Measurements from ENCODE around the gene CDH16.

Gene CDH16

DNA sequence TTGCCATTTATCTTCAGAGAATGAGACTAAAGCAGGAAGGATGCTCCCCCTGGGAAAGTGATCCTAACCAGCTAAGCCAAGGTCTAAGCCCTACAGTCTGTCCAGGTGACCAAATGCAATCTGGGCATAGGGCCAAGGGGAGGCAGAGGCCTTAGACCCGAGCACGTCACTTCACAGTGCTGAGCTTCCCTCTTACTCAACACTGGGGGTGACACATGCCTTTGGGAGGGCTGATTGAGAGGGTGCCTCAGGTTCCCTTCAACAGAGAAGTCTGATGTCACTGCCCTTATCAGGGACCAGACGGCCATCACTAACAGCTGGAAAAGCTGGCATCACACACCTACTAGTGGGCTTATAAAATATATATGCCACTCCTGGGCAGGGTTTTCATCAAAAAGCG, 11.5 kb upstream of the CDH16 start:
- no peak for DNase-seq

DNA sequence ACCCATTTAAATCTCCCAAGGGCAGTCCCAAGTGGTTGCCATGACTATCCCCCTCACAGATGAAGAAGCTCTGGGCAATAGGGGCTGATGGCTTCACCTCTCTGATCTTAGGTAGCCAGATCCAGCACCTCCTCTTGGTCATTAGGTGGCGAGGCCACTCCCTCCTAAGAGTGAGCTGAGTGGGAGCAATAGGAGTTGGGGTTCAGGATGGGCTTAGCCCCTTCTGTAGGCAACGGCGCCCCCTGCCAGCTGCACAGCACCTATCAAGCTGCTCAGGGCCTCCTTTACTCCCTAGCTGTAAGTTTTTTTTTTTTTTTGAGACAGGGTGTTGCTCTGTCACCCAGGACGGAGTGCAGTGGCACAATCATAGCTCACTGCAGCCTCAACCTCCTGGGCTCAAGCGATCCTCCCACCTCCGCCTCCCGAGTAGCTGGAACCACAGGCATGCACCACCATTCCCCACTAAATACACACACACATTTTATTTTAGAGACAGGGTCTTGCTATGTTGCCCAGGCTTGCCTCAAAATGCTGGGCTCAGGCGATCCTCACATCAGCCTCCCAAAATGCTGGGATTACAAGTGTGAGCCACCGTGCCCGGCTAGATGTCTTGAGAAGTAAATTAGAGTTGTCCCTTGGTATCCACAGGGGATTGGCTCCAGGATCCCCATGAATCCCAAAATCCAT, 10.2 kb upstream of the CDH16 start:
- peak in 3 of 51 donors; percentile 14 to 24 (median 20) for DNase-seq

GRCh38 chr16:66927918-66928649, 9.4 kb upstream of the CDH16 start:
- DNase-seq = peak in 2 of 51 donors; percentile 5 to 18

DNA sequence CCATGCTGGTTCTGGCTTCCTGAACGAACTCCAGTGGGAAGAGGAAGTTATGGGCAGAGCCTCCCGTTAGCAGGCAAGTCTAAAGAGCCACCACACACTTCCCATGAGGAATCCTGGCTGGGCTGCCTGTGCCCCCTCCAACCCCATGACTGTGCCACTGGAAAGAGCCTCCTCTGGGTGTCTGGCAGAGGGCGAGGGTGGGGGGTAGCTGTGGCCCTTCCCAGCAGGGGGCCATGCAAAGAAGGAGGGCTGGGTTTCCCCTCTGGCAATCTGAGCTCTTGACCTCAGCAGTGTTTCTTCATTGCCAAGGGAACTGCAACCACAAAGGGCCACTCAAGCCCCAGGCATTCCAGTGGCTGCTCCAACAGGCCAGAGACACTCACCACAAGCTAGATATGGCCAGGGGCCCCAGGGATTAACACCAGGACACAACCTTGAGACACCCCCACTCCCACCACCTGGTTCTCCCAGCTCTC, 8.3 kb upstream of the CDH16 start:
- DNase-seq = peak in 6 of 51 donors; percentile 7 to 43 (median 29)

DNA sequence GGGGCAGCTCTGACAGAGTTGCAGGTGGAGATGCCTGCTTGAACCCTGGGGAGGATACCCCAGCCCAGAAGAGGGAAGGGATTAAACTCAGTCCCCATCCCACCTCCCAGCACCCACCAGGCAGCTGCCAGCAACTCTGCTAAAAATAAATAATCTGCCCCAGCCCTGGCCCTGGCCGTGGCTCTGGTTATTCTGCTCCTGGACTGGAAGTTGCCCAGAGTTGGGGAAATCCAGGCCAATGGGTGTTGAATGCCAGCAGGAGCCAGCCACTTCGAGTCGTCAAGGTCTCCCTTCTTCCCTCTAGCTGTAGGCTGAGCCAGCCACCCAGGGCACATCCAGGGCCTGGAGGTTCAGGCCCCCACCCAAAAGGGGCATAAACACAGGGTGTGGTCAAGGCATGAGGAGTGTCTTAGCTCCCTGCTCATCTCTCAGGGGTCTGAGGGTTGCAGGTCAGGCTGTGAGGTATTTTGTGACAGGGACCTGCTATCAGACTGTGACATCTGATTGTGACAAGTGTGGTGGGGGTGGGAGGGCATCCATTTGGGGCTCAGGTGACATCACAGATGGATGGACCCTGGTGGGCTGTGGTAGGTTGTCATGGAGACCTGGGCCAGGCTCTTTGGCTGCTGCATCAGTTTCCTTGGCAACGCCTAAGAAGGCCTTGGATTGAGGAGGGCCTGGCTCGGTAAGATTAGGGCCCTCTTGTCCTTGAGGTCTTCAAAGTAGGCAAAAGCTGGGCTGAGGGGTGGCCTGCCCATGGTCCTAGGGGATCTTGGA, 7.7 kb upstream of the CDH16 start:
- peak in 25 of 51 donors; percentile 15 to 69 (median 37) for DNase-seq

DNA sequence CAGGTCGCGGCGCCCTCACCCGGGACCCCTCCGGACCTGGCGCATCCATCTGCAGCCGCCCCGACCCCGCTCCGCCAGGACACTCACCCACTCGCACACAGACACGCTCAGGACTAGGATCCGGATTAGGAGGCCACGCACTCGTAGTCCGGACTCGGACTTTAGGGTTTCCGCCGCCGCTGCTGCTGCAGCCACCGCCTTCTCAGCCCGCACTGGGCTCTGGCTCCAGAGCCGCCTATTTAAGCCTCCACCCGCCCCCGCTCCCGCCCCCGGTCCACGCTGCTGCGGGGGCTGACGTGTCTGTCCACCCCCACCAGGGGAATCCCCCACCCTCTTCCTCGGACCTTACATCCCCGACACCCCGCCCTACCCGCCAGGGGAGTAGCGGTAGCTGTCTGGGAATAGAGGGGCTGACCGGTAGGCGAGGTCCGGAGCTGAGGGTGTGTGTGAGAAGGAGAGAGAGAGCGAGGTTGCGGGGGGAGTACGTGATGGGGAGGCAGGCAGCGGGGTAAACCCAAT, 6.7 kb upstream of the CDH16 start, which contains the start of gene RRAD:
TSS of gene RRAD (minus strand) at position 214 of the 519 bp plus-strand sequence. CDS start 356 bp downstream, outside the sequence.
- peak in 11 of 51 donors; percentile 13 to 51 (median 25) for DNase-seq

DNA sequence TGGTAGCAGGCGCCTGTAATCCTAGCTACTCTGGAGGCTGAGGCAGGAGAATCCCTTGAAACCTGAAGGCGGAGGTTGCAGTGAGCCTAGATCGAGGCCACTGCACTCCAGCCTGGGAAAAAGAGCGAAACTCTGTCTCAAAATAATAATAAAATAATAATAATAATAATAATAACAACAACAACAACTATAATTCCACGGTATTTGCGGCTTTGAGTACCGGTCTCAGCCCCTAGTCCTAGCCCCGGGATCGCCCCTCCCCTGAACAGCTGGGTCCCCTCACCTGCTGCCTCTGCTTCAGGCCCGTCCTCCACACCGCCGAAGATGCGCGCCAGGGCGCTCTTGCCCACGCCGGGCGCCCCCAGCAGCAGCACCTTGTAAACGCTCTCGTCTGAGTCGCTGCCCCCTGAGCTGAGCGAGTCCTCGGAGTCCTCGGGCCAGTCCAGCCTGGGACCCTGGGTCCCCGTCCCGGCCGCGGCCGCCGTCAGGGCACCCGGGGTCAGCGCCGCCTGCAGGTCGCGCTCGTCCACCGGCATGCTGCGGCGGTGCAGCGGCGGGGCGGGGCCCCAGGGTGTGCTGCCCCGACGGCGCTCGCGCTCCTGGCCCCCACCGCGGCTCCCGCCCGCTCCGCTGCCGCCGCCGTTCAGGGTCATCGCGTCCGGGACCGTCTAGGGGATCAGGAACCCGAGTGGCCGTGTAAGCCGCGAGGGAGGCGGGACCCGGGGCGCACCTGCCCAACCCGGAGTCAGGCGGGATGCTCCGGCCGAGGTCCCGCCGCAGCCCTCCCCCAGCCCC, 6.0 kb upstream of the CDH16 start:
- DNase-seq = peak in 3 of 51 donors; percentile 13 to 24 (median 13)

DNA sequence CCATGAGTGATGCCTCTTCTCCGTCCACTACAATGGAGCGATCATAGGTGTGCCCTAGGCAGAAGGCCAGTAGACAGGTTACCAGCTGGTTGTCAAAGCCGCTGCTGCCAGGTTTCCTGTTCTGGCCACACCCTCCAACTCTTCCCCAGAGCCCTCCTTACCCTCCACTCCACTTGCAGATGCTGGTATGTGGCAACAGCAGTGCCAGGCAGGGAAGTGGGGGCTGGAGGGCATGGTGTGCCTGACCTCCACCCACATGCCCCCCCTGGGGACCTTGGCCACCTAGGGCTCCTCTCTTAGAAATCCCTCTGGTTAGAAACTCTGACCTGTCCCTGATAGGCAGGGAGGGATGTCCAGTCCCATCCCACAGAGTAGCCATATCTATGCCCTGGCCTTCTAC, 5.2 kb upstream of the CDH16 start:
- no peak for DNase-seq

GRCh38 chr16:66923247-66923731, 4.6 kb upstream of the CDH16 start:
- peak in 13 of 51 donors; percentile 6 to 29 (median 18) for DNase-seq

- DNase-seq = no peak
Measured at GRCh38 chr16:66921729-66922450, 3.2 kb upstream of the CDH16 start.

GRCh38 chr16:66920924-66921680, 2.4 kb upstream of the CDH16 start:
- no peak for DNase-seq

DNA sequence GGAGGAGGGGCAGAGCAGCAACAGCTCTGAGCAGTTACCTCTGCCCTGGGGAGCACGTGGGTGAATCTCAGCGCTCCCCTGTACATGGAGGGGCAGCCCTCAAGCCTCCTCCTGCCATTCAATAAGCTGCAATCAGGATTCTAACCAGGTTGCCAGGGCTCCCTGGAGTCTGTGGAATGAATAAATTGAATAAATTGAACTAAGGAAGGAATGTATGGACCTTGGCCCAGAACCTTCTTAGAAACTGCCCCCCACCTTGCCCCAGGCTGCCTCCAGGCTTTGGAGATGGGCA, 1.6 kb upstream of the CDH16 start:
- no peak for DNase-seq

DNA sequence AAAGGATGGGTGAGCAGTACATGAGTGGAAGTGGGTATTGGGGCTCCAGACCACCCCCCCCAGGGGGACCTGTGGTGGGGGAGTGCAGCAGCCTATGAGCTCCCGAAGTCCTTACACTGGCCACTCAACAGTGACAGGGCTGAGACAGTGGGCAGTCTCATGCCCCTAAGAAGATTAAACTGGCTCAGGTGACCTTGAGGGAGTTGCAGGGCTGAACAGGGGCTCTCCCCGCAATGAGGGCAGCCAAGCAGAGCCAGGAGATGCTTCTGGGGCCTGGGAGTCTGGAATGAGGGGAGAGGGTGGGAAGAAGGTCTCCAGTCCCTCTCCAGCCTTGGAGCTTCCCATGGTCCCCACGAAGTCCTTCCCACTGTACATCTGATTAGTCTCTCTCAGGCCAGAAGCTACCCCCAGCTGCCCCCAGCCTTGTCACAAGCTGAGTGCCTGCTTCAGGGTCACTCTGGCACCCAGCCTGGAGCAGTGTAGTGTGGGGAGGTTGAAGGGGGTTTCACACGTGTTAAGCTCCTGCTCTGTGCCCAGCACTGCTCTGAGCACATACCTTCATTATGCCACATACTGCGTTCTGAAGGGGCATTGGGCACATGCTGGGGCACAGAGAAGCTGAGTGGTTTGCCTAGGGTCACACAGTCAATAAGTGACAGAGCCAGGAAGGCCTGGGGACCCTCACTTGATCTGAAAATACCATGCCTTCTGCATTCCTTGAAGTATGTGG, 1.0 kb upstream of the CDH16 start:
- no peak for DNase-seq

- no peak for DNase-seq
Measured at GRCh38 chr16:66918355-66918754, 330 bp downstream of the CDH16 start.

DNA sequence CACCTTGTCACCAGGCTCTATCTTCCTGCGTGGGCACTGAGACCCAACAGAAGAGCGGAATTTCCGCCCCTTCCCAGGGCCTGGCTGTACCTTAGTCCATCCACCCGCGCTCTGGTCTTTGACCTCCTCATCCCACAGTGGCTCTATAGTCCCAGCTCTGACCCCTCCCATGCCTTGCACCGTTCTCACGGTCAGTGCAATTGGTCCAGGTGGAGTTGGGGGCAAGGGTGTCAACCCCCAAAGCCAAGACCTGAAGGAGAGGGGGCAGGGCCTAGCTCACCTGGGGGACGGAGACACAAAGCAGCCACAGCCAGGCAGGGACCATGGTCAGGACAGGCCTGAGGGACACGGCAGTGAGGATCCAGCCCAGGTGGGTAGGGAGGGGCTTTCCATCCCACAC, 944 bp downstream of the CDH16 start:
- DNase-seq = no peak

- no peak for DNase-seq
Measured at GRCh38 chr16:66916518-66916917, 2.2 kb downstream of the CDH16 start.

DNA sequence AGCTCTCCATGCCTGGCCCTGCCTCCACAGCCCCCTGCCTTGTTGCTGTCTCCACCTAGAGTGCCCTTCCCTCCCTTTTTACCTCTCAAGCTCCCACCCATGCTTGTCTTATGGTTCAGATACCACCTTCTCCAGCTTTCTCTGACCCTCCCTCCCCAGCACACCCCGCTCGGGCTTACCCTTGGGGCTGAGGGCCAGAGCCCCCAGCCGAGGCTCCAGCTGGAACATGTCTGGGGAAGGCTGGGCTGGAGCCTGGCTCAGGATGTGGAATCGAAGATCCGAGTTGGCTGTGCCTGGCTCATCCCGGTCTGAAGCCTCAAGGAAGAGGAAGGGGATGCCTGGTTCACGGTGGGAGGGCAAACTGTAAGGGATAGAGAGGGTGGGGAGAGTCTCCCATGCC, 3.6 kb downstream of the CDH16 start:
- no peak for DNase-seq

- DNase-seq = no peak
Measured at GRCh38 chr16:66914541-66914940, 4.1 kb downstream of the CDH16 start.

DNA sequence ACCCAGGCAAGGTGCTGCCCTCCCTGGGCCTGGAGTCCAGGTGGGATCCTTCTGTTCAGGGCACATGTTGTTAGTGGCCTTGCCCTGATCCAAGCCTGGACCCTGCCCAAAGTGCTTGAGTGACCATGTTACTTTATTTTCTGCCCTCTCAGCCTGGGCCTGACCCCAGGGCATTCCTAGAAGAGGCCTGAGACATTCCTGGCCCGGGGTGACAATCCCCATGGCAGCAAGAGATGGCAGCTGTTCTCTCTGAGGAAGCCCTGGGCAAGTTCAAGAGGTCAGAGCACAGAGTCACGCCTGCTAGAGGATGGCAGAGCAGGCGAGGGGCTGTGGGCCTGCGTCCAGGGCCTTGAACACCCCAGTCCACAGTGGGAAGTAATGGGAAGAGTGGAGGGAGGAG, 5.0 kb downstream of the CDH16 start:
- no peak for DNase-seq

Measured in hypothalamus (tissue), 51 donors.